ENCODE measurements around the gene PLCXD1.

GRCh38 chrX:255923-256331, 25.3 kb upstream of the PLCXD1 start:
- TF ChIP-seq POLR2A (IDR thresholded peaks at IDR 0.05): no peak
- TF ChIP-seq CTCF (IDR thresholded peaks at IDR 0.05): no peak
- no peak for TF ChIP-seq POLR2AphosphoS5 (IDR thresholded peaks at IDR 0.05; ENCODE audit: insufficient read depth in 1 of 2, low read depth in 1 of 2)

Measured in vagina (tissue), 2 donors.